Pancreas (tissue), 10 donors: ENCODE results near the gene CACNA1G. TPM values are rescaled to one million over a fixed set of nuclear protein-coding genes. Genes with fewer than 3 reads are reported as not detected.

ENCODE experiments used
- ATAC-seq, 4 donors: fragments of 200-7000 bp; cut with Tn5 transposase; one replicate each; pipeline versions ENCODE4 v1.8.0 to v1.9.1; 2020; ENCODE audit warnings: mild to moderate bottlenecking in 4 of 4, moderate library complexity in 4 of 4
- DNase-seq, 6 donors: peaks; one replicate each; pipeline ENCODE4 v3.0.0-alpha.2; 2020
- FAIRE-seq: peaks from 2 replicates; lab custom pipeline; 2012; peaks lifted over from hg19 to GRCh38; lab: Jason Lieb, UNC
- H3K27ac ChIP-seq, 4 donors: fragments of 200-600 bp; sonication (generic); 1 replicate in 3 of 4; 2 replicates in 1 of 4; pipeline versions ENCODE4 v1.5.0 to v1.8.0; 2020
- H3K27me3 ChIP-seq, 4 donors: fragments of 200-600 bp; one replicate each; pipeline ENCODE4 v1.8.0; 2021
- H3K36me3 ChIP-seq, 3 donors: fragments of 200-600 bp; sonication (generic) in 1 of 3; one replicate each; pipeline versions ENCODE4 v1.5.0 to v1.8.0; 2020 to 2021
- H3K4me1 ChIP-seq, 3 donors: fragments of 200-600 bp; one replicate each; pipeline ENCODE4 v1.8.0; 2021
- H3K4me3 ChIP-seq, 4 donors: fragments of 200-600 bp; sonication (generic) in 2 of 4; one replicate each; pipeline versions ENCODE4 v1.5.0 to v1.8.0; 2020 to 2021
- H3K9me3 ChIP-seq, 4 donors: fragments of 200-600 bp; one replicate each; pipeline ENCODE4 v1.8.0; 2021
- CTCF ChIP-seq, 4 donors: fragments of 200-600 bp; sonication (generic) in 3 of 4; IDR thresholded peaks; one replicate each; pipeline versions ENCODE4 v1.5.0 to v1.8.0; 2021; ENCODE audit warnings: antibody characterized with exemption in 4 of 4
- WGBS, 2 donors: extraction: QIAGEN DNeasy Blood & Tissue Kit; methylation state at CpG; one replicate each; pipeline ENCODE4 v1.1.7; 2013; 5-methylcytosine and 5-hydroxymethylcytosine counted together
- intact Hi-C, 3 donors: fragments of 100-400 bp; cut with DNase I; formaldehyde crosslinking; loops; one replicate each; pipeline versions ENCODE4 v1.11.1 to v1.14.2; 2022
- polyA plus RNA-seq, 2 donors: library from polyadenylated mRNA; stranded (reverse); fragments of 200-250 nt; gene quantifications; one replicate each; pipeline ENCODE4 v1.2.3, GENCODE V29; 2013
- total RNA-seq, 6 donors: library from RNA; stranded (reverse); fragmentation: NEBNext Ultra II Directional in 4 of 6; extraction: Animal tissue kit (Norgen Biotek cat#: 25700) in 4 of 6; gene quantifications; one replicate each; pipeline versions ENCODE4 v1.2.1 to v1.2.4, GENCODE V29; 2021 to 2023
- donor health status: healthy with polysubstance abuse.
- donor health status: DM: no; HTN: no; CAD: no; lungs with moderate emphysema.
- donor health status: DM: no; HTN: no; CAD: no.
- donor health status: control.
- donor health status: control.
- donor health status: Bipolar disorder and iron deficiency.
- donor health status: DM: yes; HTN: yes; CAD: no.
- donor health status: DM: no; HTN: no; CAD: no.
- donor health status: DM: no; HTN: no; CAD: no.
- donor health status: DM: yes; HTN: yes; CAD: no.

The CACNA1G gene
- total and polyA plus RNA-seq, 8 donors, result 0.02 to 0.37 (median 0.09) TPM; not detected in 1

GRCh38 chr17:50563092-50563511 lies 2.6 kb downstream of the CACNA1G start:
- 72 to 91% methylated on average over 4 of the region's 4 CpGs for WGBS, 2 donors
- intact Hi-C loops, result no loop called here
- no peak overlapping the region for H3K4me3 ChIP-seq
- DNase-seq (no peak), FAIRE-seq (no peak), ATAC-seq (no peak)
- TF ChIP-seq CTCF (IDR thresholded peaks at IDR 0.05), result no peak
- peaks cover 9 to 24% (median 21%) of the 10 kb centered on the region in 3 donors for H3K4me1 ChIP-seq
- H3K9me3 ChIP-seq, result no peaks in the 10 kb centered on the region
- H3K27me3 ChIP-seq, result peaks cover 0 to 12% (median 2%) of the 10 kb centered on the region in 4 donors
- H3K36me3 ChIP-seq, result no peaks in the 10 kb centered on the region
- no peak overlapping the region for H3K27ac ChIP-seq

GRCh38 chr17:50564916-50565315 lies 4.4 kb downstream of the CACNA1G start:
- Histone ChIP-seq H3K27ac (no peak overlapping the region), H3K9me3 (no peaks in the 10 kb centered on the region), H3K4me3 (no peak overlapping the region), H3K4me1 (peaks cover 0 to 14% (median 11%) of the 10 kb centered on the region in 3 donors), H3K36me3 (no peaks in the 10 kb centered on the region), H3K27me3 (peaks cover 0 to 4% (median 0%) of the 10 kb centered on the region in 4 donors)
- DNase-seq, result no peak
- WGBS, 2 donors, result 52 to 53% methylated on average over 19 of the region's 19 CpGs
- peak in 2 of 4 donors; percentile 7 to 30 for ATAC-seq
- no peak for TF ChIP-seq CTCF (IDR thresholded peaks at IDR 0.05)
- FAIRE-seq, result no peak
- intact Hi-C loops, result no loop called here

GRCh38 chr17:50565402-50566350 lies 5.2 kb downstream of the CACNA1G start:
- FAIRE-seq, result no peak

GRCh38 chr17:50566886-50567285 lies 6.4 kb downstream of the CACNA1G start:
- no peaks in the 10 kb centered on the region for H3K9me3 ChIP-seq
- DNase-seq (no peak), ATAC-seq (no peak), FAIRE-seq (no peak)
- H3K27ac ChIP-seq, result no peak overlapping the region
- intact Hi-C loops, result no loop called here
- H3K4me1 ChIP-seq, result no peaks in the 10 kb centered on the region
- no peak for TF ChIP-seq CTCF (IDR thresholded peaks at IDR 0.05)
- WGBS, 2 donors, result 52% methylated on average over 2 of the region's 2 CpGs
- no peaks in the 10 kb centered on the region for H3K36me3 ChIP-seq
- no peak overlapping the region for H3K4me3 ChIP-seq
- no peaks in the 10 kb centered on the region for H3K27me3 ChIP-seq

More at GRCh38 chr17:50565402-50566350, 5.2 kb downstream of the CACNA1G start:
- Histone ChIP-seq H3K36me3 (no peaks in the 10 kb centered on the region), H3K27me3 (no peaks in the 10 kb centered on the region), H3K27ac (no peak overlapping the region), H3K4me3 (no peak overlapping the region), H3K9me3 (no peaks in the 10 kb centered on the region), H3K4me1 (peaks cover 0 to 8% (median 7%) of the 10 kb centered on the region in 3 donors)
- ATAC-seq, result no peak
- intact Hi-C loops, result no loop called here
- 33 to 44% methylated on average over 10 of the region's 10 CpGs for WGBS, 2 donors
- TF ChIP-seq CTCF (IDR thresholded peaks at IDR 0.05), result no peak
- DNase-seq, result no peak

- no peak for FAIRE-seq
Observed at GRCh38 chr17:50568659-50569058, 8.1 kb downstream of the CACNA1G start.

More at GRCh38 chr17:50568659-50569058, 8.1 kb downstream of the CACNA1G start:
- no peaks in the 10 kb centered on the region for H3K27me3 ChIP-seq
- intact Hi-C loops, result no loop called here
- no peaks in the 10 kb centered on the region for H3K4me1 ChIP-seq
- WGBS, 2 donors, result 84 to 85% methylated on average over 10 to 12 of the region's 12 CpGs
- no peak for ATAC-seq
- no peak for DNase-seq
- no peak for TF ChIP-seq CTCF (IDR thresholded peaks at IDR 0.05)
- no peaks in the 10 kb centered on the region for H3K36me3 ChIP-seq
- H3K4me3 ChIP-seq, result no peak overlapping the region
- H3K9me3 ChIP-seq, result no peaks in the 10 kb centered on the region
- no peak overlapping the region for H3K27ac ChIP-seq
